Peyer's patch (tissue), 4 donors: ENCODE data around the gene FBXO24. TPM values are rescaled to one million over a fixed set of nuclear protein-coding genes. Genes with fewer than 3 reads are reported as not detected.

Experiments
- DNase-seq, 3 donors: peaks; one replicate each; pipeline ENCODE4 v3.0.0-alpha.2; 2017 to 2019
- H3K27ac ChIP-seq, 4 donors: fragments of 200-600 bp; sonication (generic); one replicate each; pipeline ENCODE4 v1.5.1; 2016 to 2019
- H3K27me3 ChIP-seq, 2 donors: fragments of 200-600 bp; sonication (generic); one replicate each; pipeline ENCODE4 v1.5.1; 2019
- H3K36me3 ChIP-seq, 3 donors: fragments of 200-600 bp; sonication (generic); one replicate each; pipeline ENCODE4 v1.5.1; 2016 to 2019
- H3K4me1 ChIP-seq, 4 donors: fragments of 200-600 bp; sonication (generic); one replicate each; pipeline ENCODE4 v1.5.1; 2016 to 2019
- H3K4me3 ChIP-seq, 4 donors: fragments of 200-600 bp; sonication (generic); 1 replicate in 3 of 4; 2 replicates in 1 of 4; pipeline ENCODE4 v1.5.1; 2016 to 2019; ENCODE audit warnings: mild to moderate bottlenecking in 1 of 4
- H3K9me3 ChIP-seq, 4 donors: fragments of 200-600 bp; sonication (generic); one replicate each; pipeline ENCODE4 v1.5.1; 2016 to 2019; ENCODE audit warnings: mild to moderate bottlenecking in 1 of 4
- CTCF ChIP-seq, 6 experiments: fragments of 450-650 bp in 4 of 6; fragments of 200-600 bp in 2 of 6; sonication (generic) in 1 of 6; IDR thresholded peaks; one replicate each; pipeline ENCODE4 v1.5.1; 2017 to 2019; ENCODE audit warnings: antibody characterized with exemption in 6 of 6, mild to moderate bottlenecking in 3 of 6, moderate library complexity in 1 of 6
- POLR2A ChIP-seq, 2 donors: fragments of 450-650 bp; IDR thresholded peaks; one replicate each; pipeline ENCODE4 v1.5.1; 2017; ENCODE audit warnings: antibody characterized with exemption in 2 of 2, mild to moderate bottlenecking in 2 of 2, moderate library complexity in 2 of 2
- total RNA-seq, 4 donors: library from RNA; depleted of rRNA; stranded (reverse); fragments of >200 nt; gene quantifications; one replicate each; pipeline ENCODE4 v1.1.0, GENCODE V29; 2016

FBXO24 gene
- total RNA-seq, 4 donors from 2014 or later = 1.1 to 2.8 TPM; not detected in 2

GRCh38 chr7:100574362-100575205 lies 11.5 kb upstream of the FBXO24 start:
- Histone ChIP-seq H3K27me3 (no peaks in the 10 kb centered on the region), H3K4me3 (no peak overlapping the region), H3K4me1 (peaks cover 0 to 19% (median 9%) of the 10 kb centered on the region in 4 donors), H3K27ac (no peak overlapping the region), H3K36me3 (peaks cover 0 to 59% (median 4%) of the 10 kb centered on the region in 3 donors), H3K9me3 (no peaks in the 10 kb centered on the region)
- peak in 1 of 3 donors; percentile 45 for DNase-seq
- TF ChIP-seq POLR2A (IDR thresholded peaks at IDR 0.05) = no peak
- TF ChIP-seq CTCF (IDR thresholded peaks at IDR 0.05) = no peak

- TF ChIP-seq POLR2A (IDR thresholded peaks at IDR 0.05) = no peak
- no peak for TF ChIP-seq CTCF (IDR thresholded peaks at IDR 0.05)
- H3K4me3 ChIP-seq = no peak overlapping the region
- H3K27me3 ChIP-seq = no peaks in the 10 kb centered on the region
- no peak for DNase-seq
- peaks cover 0 to 65% (median 4%) of the 10 kb centered on the region in 3 donors for H3K36me3 ChIP-seq
- H3K9me3 ChIP-seq = no peaks in the 10 kb centered on the region
- peaks cover 0 to 13% (median 5%) of the 10 kb centered on the region in 4 donors for H3K4me1 ChIP-seq
- no peak overlapping the region for H3K27ac ChIP-seq
Measured at GRCh38 chr7:100575206-100575631, 10.9 kb upstream of the FBXO24 start.

GRCh38 chr7:100575746-100576383 lies 10.3 kb upstream of the FBXO24 start:
- TF ChIP-seq CTCF (IDR thresholded peaks at IDR 0.05) = no peak
- TF ChIP-seq POLR2A (IDR thresholded peaks at IDR 0.05) = no peak
- H3K9me3 ChIP-seq = no peaks in the 10 kb centered on the region
- H3K36me3 ChIP-seq = peaks cover 0 to 67% (median 4%) of the 10 kb centered on the region in 3 donors
- peaks cover 0 to 6% (median under 1%) of the 10 kb centered on the region in 4 donors for H3K4me1 ChIP-seq
- DNase-seq = no peak
- no peaks in the 10 kb centered on the region for H3K27me3 ChIP-seq
- H3K4me3 ChIP-seq = no peak overlapping the region
- no peak overlapping the region for H3K27ac ChIP-seq

GRCh38 chr7:100576384-100576993 lies 9.6 kb upstream of the FBXO24 start:
- Histone ChIP-seq H3K27me3 (no peaks in the 10 kb centered on the region), H3K9me3 (no peaks in the 10 kb centered on the region), H3K4me1 (no peaks in the 10 kb centered on the region), H3K27ac (no peak overlapping the region), H3K4me3 (no peak overlapping the region), H3K36me3 (peaks cover 0 to 74% (median 4%) of the 10 kb centered on the region in 3 donors)
- DNase-seq = no peak
- no peak for TF ChIP-seq CTCF (IDR thresholded peaks at IDR 0.05)
- no peak for TF ChIP-seq POLR2A (IDR thresholded peaks at IDR 0.05)

GRCh38 chr7:100577103-100577502 lies 9.0 kb upstream of the FBXO24 start:
- DNase-seq = no peak
- no peaks in the 10 kb centered on the region for H3K27me3 ChIP-seq
- peaks cover 0 to under 1% (median 0%) of the 10 kb centered on the region in 4 donors for H3K4me1 ChIP-seq
- no peak overlapping the region for H3K27ac ChIP-seq
- TF ChIP-seq CTCF (IDR thresholded peaks at IDR 0.05) = no peak
- TF ChIP-seq POLR2A (IDR thresholded peaks at IDR 0.05) = no peak
- H3K36me3 ChIP-seq = peaks cover 0 to 80% (median 4%) of the 10 kb centered on the region in 3 donors
- no peak overlapping the region for H3K4me3 ChIP-seq
- no peaks in the 10 kb centered on the region for H3K9me3 ChIP-seq
